GM19467 (cell line): ENCODE measurements around the gene SCML1.

Source experiments
- ATAC-seq: cut with Tn5 transposase; IDR thresholded peaks from one replicate; pipeline ENCODE4 v1.9.1; 2021; ENCODE audit warnings: mild to moderate bottlenecking, moderate library complexity; ENCODE audit not compliant: unreplicated experiment

SCML1 gene

GRCh38 chrX:17788956-17789562 is 51.8 kb downstream of the SCML1 start:
- ATAC-seq: no peak

GRCh38 chrX:17792826-17793225 is 55.5 kb downstream of the SCML1 start:
- ATAC-seq: no peak

GRCh38 chrX:17798921-17799320 is 61.6 kb downstream of the SCML1 start:
- no peak for ATAC-seq

GRCh38 chrX:17801431-17801830 is 64.1 kb downstream of the SCML1 start:
- ATAC-seq: no peak

GRCh38 chrX:17802756-17803155 is 65.5 kb downstream of the SCML1 start:
- ATAC-seq: no peak

GRCh38 chrX:17803449-17803848 is 66.2 kb downstream of the SCML1 start:
- ATAC-seq: no peak
